Measurements from ENCODE around the gene CASKIN2. TPM values are rescaled to one million over a fixed set of nuclear protein-coding genes. Genes with fewer than 3 reads are reported as not detected.

The CASKIN2 gene
- total RNA-seq, 1 donor from 2014 or later, result 47.8 TPM

DNA sequence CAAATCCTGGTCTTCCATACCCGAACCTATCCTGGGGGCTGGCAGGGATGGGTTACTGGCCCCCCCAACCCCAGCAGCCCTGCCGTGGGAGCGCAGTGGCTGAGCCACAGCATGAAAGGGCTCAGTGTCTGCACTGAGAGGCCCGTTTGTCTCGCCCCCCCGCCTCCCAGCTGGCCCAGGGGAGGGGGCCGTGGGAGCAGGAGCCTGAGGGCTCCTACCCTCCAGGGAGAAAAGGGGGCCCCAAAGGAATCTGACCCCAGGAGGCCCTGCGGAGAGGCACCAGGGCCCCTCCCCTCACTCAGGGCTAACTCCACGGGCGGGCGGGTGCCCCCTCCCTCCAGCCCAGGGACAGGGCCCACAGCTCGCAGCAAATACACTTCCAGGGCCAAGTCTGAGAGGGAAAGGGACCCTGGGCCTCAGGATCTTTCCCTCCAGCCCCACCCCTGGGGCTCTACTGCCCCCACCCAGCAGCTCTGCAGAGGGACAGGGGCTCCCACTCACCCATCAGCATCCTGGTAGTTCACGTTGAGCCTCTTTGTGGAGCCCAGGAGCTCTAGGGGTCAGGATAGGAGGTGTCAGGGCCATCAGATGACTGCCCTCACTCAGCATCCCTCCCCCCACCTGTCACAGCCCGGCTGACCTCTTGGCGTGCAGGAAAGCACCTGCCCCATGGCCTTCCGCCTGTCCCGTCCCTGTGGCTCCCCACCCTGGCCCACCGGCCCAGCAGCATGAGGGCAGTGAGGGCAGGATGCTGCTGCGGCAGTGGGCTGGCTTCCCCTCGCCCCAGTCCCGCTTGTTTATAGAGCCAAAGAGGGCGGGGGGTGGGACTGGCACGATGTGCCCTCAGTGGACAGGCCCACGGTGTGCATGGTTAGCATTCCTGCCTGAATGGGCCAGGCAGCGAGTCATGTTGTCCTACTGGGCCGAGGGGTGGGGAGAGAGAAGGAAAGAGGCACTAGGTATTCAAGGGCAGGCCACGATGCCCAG, 7.3 kb downstream of the CASKIN2 start:
- Mint-ChIP-seq H3K9me3 (ENCODE audit: unreplicated experiment) (no peaks in the 10 kb centered on the region), H3K27me3 (ENCODE audit: unreplicated experiment) (peaks cover 13% of the 10 kb centered on the region)

DNA sequence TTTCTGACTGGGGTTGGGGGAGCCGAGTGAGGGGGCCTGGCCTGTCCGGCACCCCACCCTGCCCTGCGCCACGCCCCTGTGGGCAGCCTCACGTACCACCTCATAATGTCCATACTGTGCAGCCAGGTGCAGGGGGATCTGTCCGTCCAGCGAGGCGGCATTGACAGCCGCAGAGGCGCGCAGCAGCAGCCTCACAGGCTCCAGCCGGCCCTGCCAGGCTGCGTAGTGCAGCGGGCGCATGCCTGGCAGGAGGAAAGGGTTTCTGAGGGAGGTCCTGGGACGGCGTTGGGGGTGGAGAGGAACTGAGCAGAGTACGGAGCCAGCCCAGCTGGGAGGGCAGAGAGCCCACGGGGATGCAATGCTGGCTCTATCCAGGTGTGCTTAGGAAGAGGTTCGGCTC, 8.4 kb downstream of the CASKIN2 start:
- TF ChIP-seq, protein P1, sequence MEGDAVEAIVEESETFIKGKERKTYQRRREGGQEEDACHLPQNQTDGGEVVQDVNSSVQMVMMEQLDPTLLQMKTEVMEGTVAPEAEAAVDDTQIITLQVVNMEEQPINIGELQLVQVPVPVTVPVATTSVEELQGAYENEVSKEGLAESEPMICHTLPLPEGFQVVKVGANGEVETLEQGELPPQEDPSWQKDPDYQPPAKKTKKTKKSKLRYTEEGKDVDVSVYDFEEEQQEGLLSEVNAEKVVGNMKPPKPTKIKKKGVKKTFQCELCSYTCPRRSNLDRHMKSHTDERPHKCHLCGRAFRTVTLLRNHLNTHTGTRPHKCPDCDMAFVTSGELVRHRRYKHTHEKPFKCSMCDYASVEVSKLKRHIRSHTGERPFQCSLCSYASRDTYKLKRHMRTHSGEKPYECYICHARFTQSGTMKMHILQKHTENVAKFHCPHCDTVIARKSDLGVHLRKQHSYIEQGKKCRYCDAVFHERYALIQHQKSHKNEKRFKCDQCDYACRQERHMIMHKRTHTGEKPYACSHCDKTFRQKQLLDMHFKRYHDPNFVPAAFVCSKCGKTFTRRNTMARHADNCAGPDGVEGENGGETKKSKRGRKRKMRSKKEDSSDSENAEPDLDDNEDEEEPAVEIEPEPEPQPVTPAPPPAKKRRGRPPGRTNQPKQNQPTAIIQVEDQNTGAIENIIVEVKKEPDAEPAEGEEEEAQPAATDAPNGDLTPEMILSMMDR (IDR thresholded peaks at IDR 0.05; ENCODE audit: unreplicated experiment), result no peak
- H3K27me3 Mint-ChIP-seq (ENCODE audit: unreplicated experiment), result peaks cover 13% of the 10 kb centered on the region
- H3K27ac Mint-ChIP-seq (ENCODE audit: unreplicated experiment), result no peak overlapping the region
- H3K36me3 Mint-ChIP-seq (ENCODE audit: low read depth, unreplicated experiment), result peaks cover 9% of the 10 kb centered on the region
- no peak overlapping the region for H3K4me3 Mint-ChIP-seq (ENCODE audit: unreplicated experiment)
- DNase-seq (ENCODE audit: low spot score), result no peak
- no peaks in the 10 kb centered on the region for H3K9me3 Mint-ChIP-seq (ENCODE audit: unreplicated experiment)
- peaks cover 11% of the 10 kb centered on the region for H3K4me1 Mint-ChIP-seq (ENCODE audit: unreplicated experiment)

More for the DNA sequence above, 7.3 kb downstream of the CASKIN2 start:
- Mint-ChIP-seq H3K4me3 (ENCODE audit: unreplicated experiment) (no peak overlapping the region), H3K4me1 (ENCODE audit: unreplicated experiment) (peaks cover 14% of the 10 kb centered on the region), H3K36me3 (ENCODE audit: low read depth, unreplicated experiment) (peaks cover 9% of the 10 kb centered on the region), H3K27ac (ENCODE audit: unreplicated experiment) (peak overlapping the region; percentile 36)
- DNase-seq (ENCODE audit: low spot score), result no peak
- TF ChIP-seq, protein P1 (IDR thresholded peaks at IDR 0.05; ENCODE audit: unreplicated experiment), result no peak

DNA sequence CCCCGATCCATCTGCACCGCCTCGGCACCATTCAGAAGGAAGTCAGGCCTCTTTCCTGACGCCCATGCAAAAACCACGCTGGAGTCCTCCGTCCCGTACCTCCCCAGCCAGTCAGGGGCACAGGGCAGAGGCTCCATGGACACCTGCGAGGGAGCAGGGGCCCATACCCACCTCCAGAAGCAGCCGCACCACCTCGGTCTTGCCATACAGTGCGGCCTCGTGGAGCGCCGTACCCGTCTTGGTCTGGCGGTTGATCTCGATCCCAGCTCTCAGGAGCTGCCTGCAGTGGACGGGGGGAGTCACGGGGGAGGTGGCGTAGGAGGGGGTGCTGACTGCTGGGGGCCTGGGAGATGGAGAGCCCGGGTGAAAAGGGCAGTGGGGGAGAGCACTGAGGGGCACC, 9.2 kb downstream of the CASKIN2 start:
- Mint-ChIP-seq H3K27ac (ENCODE audit: unreplicated experiment) (no peak overlapping the region), H3K9me3 (ENCODE audit: unreplicated experiment) (no peaks in the 10 kb centered on the region), H3K36me3 (ENCODE audit: low read depth, unreplicated experiment) (peaks cover 9% of the 10 kb centered on the region), H3K4me1 (ENCODE audit: unreplicated experiment) (peaks cover 11% of the 10 kb centered on the region), H3K27me3 (ENCODE audit: unreplicated experiment) (peaks cover 13% of the 10 kb centered on the region), H3K4me3 (ENCODE audit: unreplicated experiment) (no peak overlapping the region)
- DNase-seq (ENCODE audit: low spot score), result no peak
- TF ChIP-seq, protein P1 (IDR thresholded peaks at IDR 0.05; ENCODE audit: unreplicated experiment), result no peak

DNA sequence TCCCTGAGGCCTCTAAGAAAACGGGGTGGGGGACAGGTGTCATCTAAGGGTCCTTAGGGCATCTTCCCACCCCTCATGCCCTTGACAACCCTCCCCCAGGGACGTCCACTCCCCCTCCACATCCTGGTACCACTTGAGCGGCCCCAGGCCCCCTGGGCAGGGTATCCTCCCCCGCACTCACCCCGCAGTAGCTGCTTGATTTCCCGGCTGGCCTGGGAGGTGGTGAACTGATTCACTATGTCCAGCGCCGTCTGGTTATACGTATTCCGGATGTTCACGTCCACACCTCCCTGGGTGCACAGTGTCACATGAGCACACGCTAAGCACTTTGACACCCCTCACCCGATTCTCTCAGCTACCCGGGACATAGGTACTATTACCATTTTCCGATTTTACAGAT, 9.7 kb downstream of the CASKIN2 start:
- H3K4me1 Mint-ChIP-seq (ENCODE audit: unreplicated experiment), result peaks cover 11% of the 10 kb centered on the region
- no peaks in the 10 kb centered on the region for H3K9me3 Mint-ChIP-seq (ENCODE audit: unreplicated experiment)
- H3K27ac Mint-ChIP-seq (ENCODE audit: unreplicated experiment), result no peak overlapping the region
- no peak overlapping the region for H3K4me3 Mint-ChIP-seq (ENCODE audit: unreplicated experiment)
- TF ChIP-seq, protein P1 (IDR thresholded peaks at IDR 0.05; ENCODE audit: unreplicated experiment), result no peak
- DNase-seq (ENCODE audit: low spot score), result no peak
- H3K27me3 Mint-ChIP-seq (ENCODE audit: unreplicated experiment), result peaks cover 13% of the 10 kb centered on the region
- peaks cover 9% of the 10 kb centered on the region for H3K36me3 Mint-ChIP-seq (ENCODE audit: low read depth, unreplicated experiment)

DNA sequence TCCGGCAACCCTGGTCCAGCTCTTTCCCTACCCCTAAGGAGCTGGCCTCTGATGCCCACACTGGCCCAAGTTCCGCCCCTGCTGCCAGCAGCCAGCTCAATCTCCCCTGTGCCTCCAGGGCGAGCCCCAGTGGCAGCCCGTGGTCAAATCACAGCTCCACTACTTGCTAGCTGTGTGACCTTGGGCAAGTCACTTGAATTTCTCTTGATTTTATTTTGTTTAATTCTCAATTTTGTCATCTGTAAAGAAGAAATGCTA, 10.3 kb downstream of the CASKIN2 start:
- no peaks in the 10 kb centered on the region for H3K9me3 Mint-ChIP-seq (ENCODE audit: unreplicated experiment)
- H3K27me3 Mint-ChIP-seq (ENCODE audit: unreplicated experiment), result peaks cover 15% of the 10 kb centered on the region
- peaks cover 9% of the 10 kb centered on the region for H3K4me1 Mint-ChIP-seq (ENCODE audit: unreplicated experiment)
- TF ChIP-seq, protein P1 (IDR thresholded peaks at IDR 0.05; ENCODE audit: unreplicated experiment), result no peak
- DNase-seq (ENCODE audit: low spot score), result no peak
- H3K36me3 Mint-ChIP-seq (ENCODE audit: low read depth, unreplicated experiment), result peaks cover 9% of the 10 kb centered on the region
- H3K4me3 Mint-ChIP-seq (ENCODE audit: unreplicated experiment), result no peak overlapping the region
- no peak overlapping the region for H3K27ac Mint-ChIP-seq (ENCODE audit: unreplicated experiment)
